ENCODE measurements around the gene CDC42SE1.

CDC42SE1 gene

GRCh38 chr1:151062741-151063371 is 3.4 kb upstream of the CDC42SE1 start:
- Histone ChIP-seq H3K27ac (ENCODE audit: low read depth, low read length) (peak overlapping the region; percentile 50), H2BK5ac (ENCODE audit: low read depth, low read length, poor library complexity) (no peak overlapping the region), H2AK5ac (ENCODE audit: low read length) (no peak overlapping the region), H3K4ac (ENCODE audit: low read depth, low read length) (peak overlapping the region; percentile 60), H2BK12ac (ENCODE audit: low read length) (no peak overlapping the region), H3K14ac (ENCODE audit: low read length) (no peak overlapping the region), H3K4me1 (ENCODE audit: control insufficient read depth in 1 of 2, insufficient read depth in 2 of 2, low read length in 2 of 2) (peaks cover 5 to 8% of the 10 kb centered on the region in 2 experiments), H4K91ac (ENCODE audit: low read depth, low read length) (no peak overlapping the region), H3K23ac (ENCODE audit: low read length) (no peak overlapping the region), H3K4me2 (ENCODE audit: low read length) (peak overlapping the region; percentile 53), H3K79me2 (ENCODE audit: control insufficient read depth, insufficient read depth, low read length, poor library complexity) (peaks cover 25% of the 10 kb centered on the region), H2BK120ac (ENCODE audit: insufficient read depth, low read length, poor library complexity) (no peak overlapping the region), H3K9ac (ENCODE audit: low read length) (no peak overlapping the region), H3K79me1 (ENCODE audit: low read length) (peaks cover 25% of the 10 kb centered on the region), H2AFZ (ENCODE audit: insufficient read depth, low read length, poor library complexity) (no peak overlapping the region), H4K12ac (ENCODE audit: low read depth, low read length) (no peak overlapping the region), H4K8ac (ENCODE audit: low read depth, low read length) (no peak overlapping the region), H3K36me3 (ENCODE audit: control insufficient read depth in 1 of 2, insufficient read depth in 2 of 2, low read length in 2 of 2) (peaks cover 11 to 19% of the 10 kb centered on the region in 2 experiments), H3K18ac (ENCODE audit: low read length) (no peak overlapping the region), H3K4me3 (ENCODE audit: low read depth, low read length) (no peak overlapping the region), H3K27me3 (ENCODE audit: insufficient read depth, low read length) (no peaks in the 10 kb centered on the region), H3K9me3 (ENCODE audit: insufficient read depth, low read depth, low read length) (no peaks in the 10 kb centered on the region)
- DNase-seq = peak; percentile 51 to 70
- no CpG with 5 or more reads among the region's 3 CpGs for WGBS (ENCODE audit: extremely low coverage, insufficient coverage, insufficient read length)

- Histone ChIP-seq H2AFZ (ENCODE audit: insufficient read depth, low read length, poor library complexity) (no peak overlapping the region), H3K4me2 (ENCODE audit: low read length) (peak overlapping the region; percentile 79), H4K8ac (ENCODE audit: low read depth, low read length) (no peak overlapping the region), H4K91ac (ENCODE audit: low read depth, low read length) (no peak overlapping the region), H2BK120ac (ENCODE audit: insufficient read depth, low read length, poor library complexity) (no peak overlapping the region), H3K9me3 (ENCODE audit: insufficient read depth, low read depth, low read length) (no peaks in the 10 kb centered on the region), H3K4me1 (ENCODE audit: control insufficient read depth in 1 of 2, insufficient read depth in 2 of 2, low read length in 2 of 2) (peaks cover 16 to 18% of the 10 kb centered on the region in 2 experiments), H2BK12ac (ENCODE audit: low read length) (no peak overlapping the region), H3K9ac (ENCODE audit: low read length) (no peak overlapping the region), H3K14ac (ENCODE audit: low read length) (no peak overlapping the region), H3K36me3 (ENCODE audit: control insufficient read depth in 1 of 2, insufficient read depth in 2 of 2, low read length in 2 of 2) (peaks cover 15 to 18% of the 10 kb centered on the region in 2 experiments), H2BK5ac (ENCODE audit: low read depth, low read length, poor library complexity) (no peak overlapping the region), H4K12ac (ENCODE audit: low read depth, low read length) (no peak overlapping the region), H3K27ac (ENCODE audit: low read depth, low read length) (no peak overlapping the region), H3K27me3 (ENCODE audit: insufficient read depth, low read length) (no peaks in the 10 kb centered on the region), H3K18ac (ENCODE audit: low read length) (no peak overlapping the region), H3K23ac (ENCODE audit: low read length) (no peak overlapping the region), H3K4me3 (ENCODE audit: low read depth, low read length) (no peak overlapping the region), H3K4ac (ENCODE audit: low read depth, low read length) (no peak overlapping the region), H3K79me2 (ENCODE audit: control insufficient read depth, insufficient read depth, low read length, poor library complexity) (peaks cover 35% of the 10 kb centered on the region), H2AK5ac (ENCODE audit: low read length) (no peak overlapping the region), H3K79me1 (ENCODE audit: low read length) (peaks cover 27% of the 10 kb centered on the region)
- WGBS (ENCODE audit: extremely low coverage, insufficient coverage, insufficient read length) = no CpG with 5 or more reads among the region's 2 CpGs
- no peak for DNase-seq
These were observed 2.3 kb upstream of the CDC42SE1 start for GRCh38 chr1:151061704-151062103.

GRCh38 chr1:151060657-151061421 is 1.4 kb upstream of the CDC42SE1 start:
- Histone ChIP-seq H3K36me3 (ENCODE audit: control insufficient read depth in 1 of 2, insufficient read depth in 2 of 2, low read length in 2 of 2) (peaks cover 13 to 21% of the 10 kb centered on the region in 2 experiments), H2AFZ (ENCODE audit: insufficient read depth, low read length, poor library complexity) (peak overlapping the region; percentile 8), H4K12ac (ENCODE audit: low read depth, low read length) (peak overlapping the region; percentile 24), H4K8ac (ENCODE audit: low read depth, low read length) (peak overlapping the region; percentile 30), H4K91ac (ENCODE audit: low read depth, low read length) (peak overlapping the region; percentile 64), H3K79me2 (ENCODE audit: control insufficient read depth, insufficient read depth, low read length, poor library complexity) (peaks cover 42% of the 10 kb centered on the region), H2BK120ac (ENCODE audit: insufficient read depth, low read length, poor library complexity) (peak overlapping the region; percentile 68), H3K79me1 (ENCODE audit: low read length) (peaks cover 27% of the 10 kb centered on the region), H2AK5ac (ENCODE audit: low read length) (peak overlapping the region; percentile 23), H3K4me2 (ENCODE audit: low read length) (peak overlapping the region; percentile 88), H3K27me3 (ENCODE audit: insufficient read depth, low read length) (no peaks in the 10 kb centered on the region), H2BK12ac (ENCODE audit: low read length) (peak overlapping the region; percentile 32), H3K23ac (ENCODE audit: low read length) (no peak overlapping the region), H3K4ac (ENCODE audit: low read depth, low read length) (peak overlapping the region; percentile 97), H3K4me1 (ENCODE audit: control insufficient read depth in 1 of 2, insufficient read depth in 2 of 2, low read length in 2 of 2) (peaks cover 21% of the 10 kb centered on the region in 2 experiments), H3K9me3 (ENCODE audit: insufficient read depth, low read depth, low read length) (no peaks in the 10 kb centered on the region), H3K14ac (ENCODE audit: low read length) (peak overlapping the region; percentile 55), H3K9ac (ENCODE audit: low read length) (peak overlapping the region; percentile 88), H3K18ac (ENCODE audit: low read length) (peak overlapping the region; percentile 39), H2BK5ac (ENCODE audit: low read depth, low read length, poor library complexity) (peak overlapping the region; percentile 81), H3K27ac (ENCODE audit: low read depth, low read length) (peak overlapping the region; percentile 99), H3K4me3 (ENCODE audit: low read depth, low read length) (peak overlapping the region; percentile 81)
- no peak for DNase-seq
- no CpG with 5 or more reads among the region's 4 CpGs for WGBS (ENCODE audit: extremely low coverage, insufficient coverage, insufficient read length)

GRCh38 chr1:151060007-151060656 is 710 bp upstream of the CDC42SE1 start, which contains the start of gene MLLT11:
MLLT11 (plus strand) TSS chr1:151060397; CDS start chr1:151067225, 6,828 bp downstream.
- Histone ChIP-seq H3K27ac (ENCODE audit: low read depth, low read length) (peak within 1 kb of the TSS; percentile 99), H3K4me2 (ENCODE audit: low read length) (peak within 1 kb of the TSS; percentile 88), H3K79me2 (ENCODE audit: control insufficient read depth, insufficient read depth, low read length, poor library complexity) (peaks cover 42% of the 10 kb centered on the region), H3K18ac (ENCODE audit: low read length) (peak within 1 kb of the TSS; percentile 100), H2AFZ (ENCODE audit: insufficient read depth, low read length, poor library complexity) (peak within 1 kb of the TSS; percentile 94), H3K79me1 (ENCODE audit: low read length) (peaks cover 27% of the 10 kb centered on the region), H3K9ac (ENCODE audit: low read length) (peak within 1 kb of the TSS; percentile 99), H2BK120ac (ENCODE audit: insufficient read depth, low read length, poor library complexity) (peak within 1 kb of the TSS; percentile 99), H4K12ac (ENCODE audit: low read depth, low read length) (peak within 1 kb of the TSS; percentile 97), H3K27me3 (ENCODE audit: insufficient read depth, low read length) (no peaks in the 10 kb centered on the region), H2BK12ac (ENCODE audit: low read length) (peak within 1 kb of the TSS; percentile 67), H3K14ac (ENCODE audit: low read length) (peak within 1 kb of the TSS; percentile 99), H3K4me1 (ENCODE audit: control insufficient read depth in 1 of 2, insufficient read depth in 2 of 2, low read length in 2 of 2) (peaks cover 21 to 25% of the 10 kb centered on the region in 2 experiments), H3K4me3 (ENCODE audit: low read depth, low read length) (peak within 1 kb of the TSS; percentile 98), H2AK5ac (ENCODE audit: low read length) (peak within 1 kb of the TSS; percentile 94), H3K36me3 (ENCODE audit: control insufficient read depth in 1 of 2, insufficient read depth in 2 of 2, low read length in 2 of 2) (peaks cover 19 to 26% of the 10 kb centered on the region in 2 experiments), H3K4ac (ENCODE audit: low read depth, low read length) (peak within 1 kb of the TSS; percentile 99), H3K23ac (ENCODE audit: low read length) (no peak within 1 kb of the TSS), H3K9me3 (ENCODE audit: insufficient read depth, low read depth, low read length) (no peaks in the 10 kb centered on the region), H4K91ac (ENCODE audit: low read depth, low read length) (peak within 1 kb of the TSS; percentile 99), H4K8ac (ENCODE audit: low read depth, low read length) (peak within 1 kb of the TSS; percentile 97), H2BK5ac (ENCODE audit: low read depth, low read length, poor library complexity) (peak within 1 kb of the TSS; percentile 99)
- peak in 1 of 2 donors; percentile 31 for DNase-seq
- WGBS (ENCODE audit: extremely low coverage, insufficient coverage, insufficient read length) = no CpG with 5 or more reads among the region's 15 CpGs
